H1 (cell line): ENCODE results near the gene ARHGAP8. TPM values are rescaled to one million over a fixed set of nuclear protein-coding genes. Genes with fewer than 3 reads are reported as not detected.

ENCODE experiments used
- EP300 ChIP-seq, 2 experiments: IDR thresholded peaks; 1 replicate in 1 of 2; 2 replicates in 1 of 2; pipeline ENCODE4 v1.6.1; 2011 to 2012; ENCODE audit warnings: low read depth in 2 of 2, low read length in 2 of 2, mild to moderate bottlenecking in 2 of 2, borderline replicate concordance in 1 of 2, inconsistent platforms in 1 of 2, moderate library complexity in 1 of 2
- SP4 ChIP-seq: IDR thresholded peaks from 2 replicates; pipeline ENCODE4 v1.6.1; 2012; ENCODE audit warnings: low read length, inconsistent platforms
- polyA plus RNA-seq, 7 experiments: library from polyadenylated mRNA; depleted of rRNA in 3 of 7; stranded (reverse) in 5 of 7; unstranded in 2 of 7; fragments of >200 nt in 5 of 7; fragments of 200-250 nt in 2 of 7; gene quantifications; 1 replicate in 5 of 7; 2 replicates in 1 of 7; 4 replicates in 1 of 7; pipeline versions ENCODE4 v1.2.1 to v1.2.3, GENCODE V29; 2011 to 2013; ENCODE audit warnings: missing spikeins in 2 of 7, mixed read lengths in 2 of 7
- total RNA-seq: library from RNA; stranded (reverse); fragmentation: NEBNext Ultra II Directional; extraction: Animal tissue kit (Norgen Biotek cat#: 25700); gene quantifications from 2 replicates; pipeline ENCODE4 v1.2.1, GENCODE V29; 2021
- TF ChIP-seq, protein P1 (sequence below): fragments of 300-600 bp; sonication (generic); IDR thresholded peaks from 2 replicates; pipeline ENCODE4 v1.7.1; 2012; ENCODE audit warnings: low read length, moderate library complexity, mild to moderate bottlenecking, inconsistent platforms; ENCODE audit not compliant: insufficient replicate concordance

Gene ARHGAP8
- total and polyA plus RNA-seq, 2 of the 8 experiments (the other 6 are each of a cell fraction or from before 2014, with no cell fraction given): 35.6 to 47.7 TPM

DNA sequence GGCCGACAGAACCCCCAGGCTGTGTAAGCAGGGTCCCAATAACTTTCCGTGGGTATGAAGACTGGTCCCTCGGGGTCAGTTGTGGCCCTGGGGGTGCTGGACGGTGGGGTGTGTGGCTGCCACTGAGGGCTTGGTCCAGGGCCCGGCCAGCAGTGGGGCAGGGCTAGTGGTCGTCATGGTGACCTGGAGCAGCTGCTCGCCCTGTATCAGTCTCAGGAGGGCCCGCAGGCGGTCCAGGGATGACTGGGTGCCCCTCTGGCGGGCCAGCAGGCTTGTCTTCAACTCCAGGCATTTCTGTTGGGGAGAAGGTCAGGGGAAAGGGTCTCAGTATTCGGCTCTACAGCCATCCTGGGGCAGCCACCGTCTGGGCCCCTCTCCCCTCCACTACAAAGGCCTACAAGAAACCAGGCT is 130.6 kb downstream of the ARHGAP8 start (continued):
- TF ChIP-seq, protein P1, sequence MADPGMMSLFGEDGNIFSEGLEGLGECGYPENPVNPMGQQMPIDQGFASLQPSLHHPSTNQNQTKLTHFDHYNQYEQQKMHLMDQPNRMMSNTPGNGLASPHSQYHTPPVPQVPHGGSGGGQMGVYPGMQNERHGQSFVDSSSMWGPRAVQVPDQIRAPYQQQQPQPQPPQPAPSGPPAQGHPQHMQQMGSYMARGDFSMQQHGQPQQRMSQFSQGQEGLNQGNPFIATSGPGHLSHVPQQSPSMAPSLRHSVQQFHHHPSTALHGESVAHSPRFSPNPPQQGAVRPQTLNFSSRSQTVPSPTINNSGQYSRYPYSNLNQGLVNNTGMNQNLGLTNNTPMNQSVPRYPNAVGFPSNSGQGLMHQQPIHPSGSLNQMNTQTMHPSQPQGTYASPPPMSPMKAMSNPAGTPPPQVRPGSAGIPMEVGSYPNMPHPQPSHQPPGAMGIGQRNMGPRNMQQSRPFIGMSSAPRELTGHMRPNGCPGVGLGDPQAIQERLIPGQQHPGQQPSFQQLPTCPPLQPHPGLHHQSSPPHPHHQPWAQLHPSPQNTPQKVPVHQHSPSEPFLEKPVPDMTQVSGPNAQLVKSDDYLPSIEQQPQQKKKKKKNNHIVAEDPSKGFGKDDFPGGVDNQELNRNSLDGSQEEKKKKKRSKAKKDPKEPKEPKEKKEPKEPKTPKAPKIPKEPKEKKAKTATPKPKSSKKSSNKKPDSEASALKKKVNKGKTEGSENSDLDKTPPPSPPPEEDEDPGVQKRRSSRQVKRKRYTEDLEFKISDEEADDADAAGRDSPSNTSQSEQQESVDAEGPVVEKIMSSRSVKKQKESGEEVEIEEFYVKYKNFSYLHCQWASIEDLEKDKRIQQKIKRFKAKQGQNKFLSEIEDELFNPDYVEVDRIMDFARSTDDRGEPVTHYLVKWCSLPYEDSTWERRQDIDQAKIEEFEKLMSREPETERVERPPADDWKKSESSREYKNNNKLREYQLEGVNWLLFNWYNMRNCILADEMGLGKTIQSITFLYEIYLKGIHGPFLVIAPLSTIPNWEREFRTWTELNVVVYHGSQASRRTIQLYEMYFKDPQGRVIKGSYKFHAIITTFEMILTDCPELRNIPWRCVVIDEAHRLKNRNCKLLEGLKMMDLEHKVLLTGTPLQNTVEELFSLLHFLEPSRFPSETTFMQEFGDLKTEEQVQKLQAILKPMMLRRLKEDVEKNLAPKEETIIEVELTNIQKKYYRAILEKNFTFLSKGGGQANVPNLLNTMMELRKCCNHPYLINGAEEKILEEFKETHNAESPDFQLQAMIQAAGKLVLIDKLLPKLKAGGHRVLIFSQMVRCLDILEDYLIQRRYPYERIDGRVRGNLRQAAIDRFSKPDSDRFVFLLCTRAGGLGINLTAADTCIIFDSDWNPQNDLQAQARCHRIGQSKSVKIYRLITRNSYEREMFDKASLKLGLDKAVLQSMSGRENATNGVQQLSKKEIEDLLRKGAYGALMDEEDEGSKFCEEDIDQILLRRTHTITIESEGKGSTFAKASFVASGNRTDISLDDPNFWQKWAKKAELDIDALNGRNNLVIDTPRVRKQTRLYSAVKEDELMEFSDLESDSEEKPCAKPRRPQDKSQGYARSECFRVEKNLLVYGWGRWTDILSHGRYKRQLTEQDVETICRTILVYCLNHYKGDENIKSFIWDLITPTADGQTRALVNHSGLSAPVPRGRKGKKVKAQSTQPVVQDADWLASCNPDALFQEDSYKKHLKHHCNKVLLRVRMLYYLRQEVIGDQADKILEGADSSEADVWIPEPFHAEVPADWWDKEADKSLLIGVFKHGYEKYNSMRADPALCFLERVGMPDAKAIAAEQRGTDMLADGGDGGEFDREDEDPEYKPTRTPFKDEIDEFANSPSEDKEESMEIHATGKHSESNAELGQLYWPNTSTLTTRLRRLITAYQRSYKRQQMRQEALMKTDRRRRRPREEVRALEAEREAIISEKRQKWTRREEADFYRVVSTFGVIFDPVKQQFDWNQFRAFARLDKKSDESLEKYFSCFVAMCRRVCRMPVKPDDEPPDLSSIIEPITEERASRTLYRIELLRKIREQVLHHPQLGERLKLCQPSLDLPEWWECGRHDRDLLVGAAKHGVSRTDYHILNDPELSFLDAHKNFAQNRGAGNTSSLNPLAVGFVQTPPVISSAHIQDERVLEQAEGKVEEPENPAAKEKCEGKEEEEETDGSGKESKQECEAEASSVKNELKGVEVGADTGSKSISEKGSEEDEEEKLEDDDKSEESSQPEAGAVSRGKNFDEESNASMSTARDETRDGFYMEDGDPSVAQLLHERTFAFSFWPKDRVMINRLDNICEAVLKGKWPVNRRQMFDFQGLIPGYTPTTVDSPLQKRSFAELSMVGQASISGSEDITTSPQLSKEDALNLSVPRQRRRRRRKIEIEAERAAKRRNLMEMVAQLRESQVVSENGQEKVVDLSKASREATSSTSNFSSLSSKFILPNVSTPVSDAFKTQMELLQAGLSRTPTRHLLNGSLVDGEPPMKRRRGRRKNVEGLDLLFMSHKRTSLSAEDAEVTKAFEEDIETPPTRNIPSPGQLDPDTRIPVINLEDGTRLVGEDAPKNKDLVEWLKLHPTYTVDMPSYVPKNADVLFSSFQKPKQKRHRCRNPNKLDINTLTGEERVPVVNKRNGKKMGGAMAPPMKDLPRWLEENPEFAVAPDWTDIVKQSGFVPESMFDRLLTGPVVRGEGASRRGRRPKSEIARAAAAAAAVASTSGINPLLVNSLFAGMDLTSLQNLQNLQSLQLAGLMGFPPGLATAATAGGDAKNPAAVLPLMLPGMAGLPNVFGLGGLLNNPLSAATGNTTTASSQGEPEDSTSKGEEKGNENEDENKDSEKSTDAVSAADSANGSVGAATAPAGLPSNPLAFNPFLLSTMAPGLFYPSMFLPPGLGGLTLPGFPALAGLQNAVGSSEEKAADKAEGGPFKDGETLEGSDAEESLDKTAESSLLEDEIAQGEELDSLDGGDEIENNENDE: no peak
- TF ChIP-seq SP4 (no peak), EP300 (IDR thresholded peaks at IDR 0.05; ENCODE audit: borderline replicate concordance in 1 of 2, low read depth in 2 of 2, low read length in 2 of 2) (no peak)
